Panc1 (cell line): ENCODE results near the gene CPT1B. TPM values are rescaled to one million over a fixed set of nuclear protein-coding genes. Genes with fewer than 3 reads are reported as not detected.

Source experiments
- ATAC-seq: fragments of 200-7000 bp; cut with Tn5 transposase; 2 replicates; pipeline ENCODE4 v1.9.1; 2020; ENCODE audit warnings: mild to moderate bottlenecking, moderate library complexity
- BruUV-seq: library from RNA; stranded (reverse); fragments of 400-500 nt; replicated peaks from 2 replicates; lab custom pipeline; 2021; lab: Mats Ljungman, UMichigan
- CTCF ChIA-PET: fragments of 300-600 bp; sonication (Branson Sonifier 250); formaldehyde crosslinking; loops from one replicate; lab custom pipeline; 2022; ENCODE audit warnings: antibody characterized with exemption; lab: Charles Lee
- POLR2A ChIA-PET: fragments of 300-600 bp; sonication (Branson Sonifier 250); formaldehyde crosslinking; loops from one replicate; lab custom pipeline; 2022; ENCODE audit warnings: antibody characterized with exemption; lab: Charles Lee
- DNase-seq: peaks from one replicate; pipeline ENCODE4 v3.0.0-alpha.2; 2010; ENCODE audit warnings: low read depth, low spot score
- H3K27ac ChIP-seq: 2 replicates; pipeline ENCODE4 v1.5.1; 2011; ENCODE audit warnings: mild to moderate bottlenecking, low read length, inconsistent platforms
- H3K27me3 ChIP-seq: fragments of 200-500 bp; sonication (Bioruptor generic); 2 replicates; pipeline ENCODE4 v1.6.0; 2014; ENCODE audit warnings: low read length, inconsistent platforms; ENCODE audit not compliant: control insufficient read depth, insufficient read depth
- H3K36me3 ChIP-seq: fragments of 200-500 bp; sonication (Bioruptor generic); 2 replicates; pipeline ENCODE4 v1.5.1; 2014; ENCODE audit warnings: inconsistent platforms, mild to moderate bottlenecking, low read length, moderate library complexity; ENCODE audit not compliant: control insufficient read depth, insufficient read depth
- H3K4me1 ChIP-seq: 2 replicates; pipeline ENCODE4 v1.5.1; 2011; ENCODE audit warnings: inconsistent platforms, mild to moderate bottlenecking, low read length, moderate library complexity; ENCODE audit not compliant: control insufficient read depth, insufficient read depth
- H3K4me3 ChIP-seq, 2 experiments: 2 replicates each; pipeline ENCODE4 v1.5.1; 2011 to 2012; ENCODE audit warnings: low read depth in 2 of 2, low read length in 2 of 2, mild to moderate bottlenecking in 2 of 2, inconsistent platforms in 1 of 2, moderate library complexity in 1 of 2
- H3K9me3 ChIP-seq: fragments of 200-500 bp; sonication (Bioruptor generic); 2 replicates; pipeline ENCODE4 v1.5.1; 2014; ENCODE audit warnings: low read depth, mild to moderate bottlenecking, inconsistent platforms, low read length, moderate library complexity; ENCODE audit not compliant: control insufficient read depth, insufficient read depth
- POLR2AphosphoS5 ChIP-seq: IDR thresholded peaks from 2 replicates; pipeline ENCODE4 v1.6.1; 2012; ENCODE audit warnings: mild to moderate bottlenecking, low read depth, low read length, moderate library complexity
- SIN3A ChIP-seq: IDR thresholded peaks from 2 replicates; pipeline ENCODE4 v1.6.1; 2012; ENCODE audit warnings: low read depth, mild to moderate bottlenecking, low read length, moderate library complexity, borderline replicate concordance; ENCODE audit not compliant: insufficient read depth
- TCF7L2 ChIP-seq: IDR thresholded peaks from 2 replicates; pipeline ENCODE4 v1.6.1; 2011; ENCODE audit warnings: mild to moderate bottlenecking, low read depth, low read length, inconsistent platforms
- in situ Hi-C: cut with HindIII; loops from 2 replicates; pipeline ENCODE4 v1.10.0; 2016; ENCODE audit warnings: low sequenced_read_pairs, low pct_unique_long_range_greater_than_20kb
- intact Hi-C: fragments of 100-400 bp; cut with micrococcal nuclease; formaldehyde crosslinking; loops from one replicate; pipeline ENCODE4 v1.10.0; 2022; ENCODE audit not compliant: unreplicated experiment
- total RNA-seq: library from RNA; stranded (reverse); gene quantifications from one replicate; pipeline ENCODE4 v1.2.1, GENCODE V29; 2021; ENCODE audit not compliant: unreplicated experiment
- TF ChIP-seq, protein P1 (sequence below): fragments of 450-650 bp; IDR thresholded peaks from 2 replicates; pipeline ENCODE4 v1.5.1; 2017; ENCODE audit warnings: mild to moderate bottlenecking
- TF ChIP-seq, protein P2 (sequence below), 2 experiments: IDR thresholded peaks; 2 replicates each; pipeline ENCODE4 v1.6.1; 2011 to 2012; ENCODE audit warnings: low read depth in 2 of 2, control low read depth in 1 of 2, low read length in 1 of 2, mild to moderate bottlenecking in 1 of 2, moderate library complexity in 1 of 2; ENCODE audit not compliant: insufficient read depth in 1 of 2

CPT1B gene
- total RNA-seq, 1 experiment from 2014 or later: 18.4 TPM

DNA sequence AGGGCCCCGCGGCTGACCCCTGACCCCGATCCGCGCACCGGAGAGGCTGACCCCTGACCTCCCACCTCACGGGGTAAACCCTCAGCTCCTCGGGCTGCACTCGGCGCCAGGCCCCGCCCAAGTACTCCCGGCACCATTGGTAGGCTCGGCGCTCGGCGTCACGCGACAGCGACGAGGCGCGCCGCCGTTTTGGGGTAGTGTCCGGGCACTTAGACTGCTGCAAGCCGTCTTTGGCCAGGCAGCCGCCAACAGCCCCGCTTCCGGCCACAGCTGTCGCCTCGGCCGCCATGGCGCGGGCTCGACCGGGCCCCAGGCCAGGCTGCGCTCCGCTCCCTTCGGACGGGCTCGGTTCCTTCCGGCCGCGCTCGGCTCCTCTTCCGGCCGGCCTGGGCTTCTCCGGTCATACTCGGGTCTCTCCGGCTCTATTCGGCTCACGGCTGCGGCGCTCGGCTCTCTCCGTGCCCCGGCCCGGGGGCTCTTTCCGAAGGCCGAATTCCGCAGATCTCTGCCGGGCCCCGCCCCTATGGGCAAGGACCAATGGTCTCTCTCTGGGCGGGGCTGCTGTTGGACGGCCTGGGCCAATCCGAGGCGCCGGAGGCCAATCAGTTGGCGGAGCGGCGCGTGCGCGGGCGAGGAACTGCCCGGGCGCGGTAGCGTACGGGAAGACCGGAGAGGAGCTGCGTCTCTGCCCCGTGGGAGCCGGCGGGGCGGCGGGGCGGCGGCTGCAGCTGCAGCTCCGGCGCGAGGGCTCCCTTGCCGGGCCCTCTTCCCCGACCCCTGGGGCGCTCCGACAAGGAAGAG, 4.5 kb upstream of the CPT1B start, which contains the start of gene CHKB:
CHKB (minus strand) TSS at position 357 of the 801 bp plus-strand sequence; CDS start at position 289, 68 bp downstream.
- Histone ChIP-seq H3K27me3 (no peaks in the 10 kb centered on the region), H3K36me3 (no peaks in the 10 kb centered on the region), H3K4me1 (0 out of 2 replicates have a peak, but pooled peaks cover 2% of the 10 kb centered on the region), H3K4me3 (peak within 1 kb of the TSS; percentile 67 to 68), H3K9me3 (no peaks in the 10 kb centered on the region), H3K27ac (peak within 1 kb of the TSS; percentile 86)
- ChIA-PET POLR2A (no interaction called here), CTCF (no interaction called here)
- TF ChIP-seq TCF7L2: no peak
- TF ChIP-seq, protein P1, sequence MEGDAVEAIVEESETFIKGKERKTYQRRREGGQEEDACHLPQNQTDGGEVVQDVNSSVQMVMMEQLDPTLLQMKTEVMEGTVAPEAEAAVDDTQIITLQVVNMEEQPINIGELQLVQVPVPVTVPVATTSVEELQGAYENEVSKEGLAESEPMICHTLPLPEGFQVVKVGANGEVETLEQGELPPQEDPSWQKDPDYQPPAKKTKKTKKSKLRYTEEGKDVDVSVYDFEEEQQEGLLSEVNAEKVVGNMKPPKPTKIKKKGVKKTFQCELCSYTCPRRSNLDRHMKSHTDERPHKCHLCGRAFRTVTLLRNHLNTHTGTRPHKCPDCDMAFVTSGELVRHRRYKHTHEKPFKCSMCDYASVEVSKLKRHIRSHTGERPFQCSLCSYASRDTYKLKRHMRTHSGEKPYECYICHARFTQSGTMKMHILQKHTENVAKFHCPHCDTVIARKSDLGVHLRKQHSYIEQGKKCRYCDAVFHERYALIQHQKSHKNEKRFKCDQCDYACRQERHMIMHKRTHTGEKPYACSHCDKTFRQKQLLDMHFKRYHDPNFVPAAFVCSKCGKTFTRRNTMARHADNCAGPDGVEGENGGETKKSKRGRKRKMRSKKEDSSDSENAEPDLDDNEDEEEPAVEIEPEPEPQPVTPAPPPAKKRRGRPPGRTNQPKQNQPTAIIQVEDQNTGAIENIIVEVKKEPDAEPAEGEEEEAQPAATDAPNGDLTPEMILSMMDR: no peak
- TF ChIP-seq POLR2AphosphoS5: peak; percentile 60; the same call in 1 of the 2 replicates
- TF ChIP-seq SIN3A: no peak
- BruUV-seq: no TSS peak
- peak; percentile 68 for DNase-seq
- peak; percentile 95 for ATAC-seq
- intact Hi-C loops (no loop called here), in situ Hi-C loops (no loop called here)

DNA sequence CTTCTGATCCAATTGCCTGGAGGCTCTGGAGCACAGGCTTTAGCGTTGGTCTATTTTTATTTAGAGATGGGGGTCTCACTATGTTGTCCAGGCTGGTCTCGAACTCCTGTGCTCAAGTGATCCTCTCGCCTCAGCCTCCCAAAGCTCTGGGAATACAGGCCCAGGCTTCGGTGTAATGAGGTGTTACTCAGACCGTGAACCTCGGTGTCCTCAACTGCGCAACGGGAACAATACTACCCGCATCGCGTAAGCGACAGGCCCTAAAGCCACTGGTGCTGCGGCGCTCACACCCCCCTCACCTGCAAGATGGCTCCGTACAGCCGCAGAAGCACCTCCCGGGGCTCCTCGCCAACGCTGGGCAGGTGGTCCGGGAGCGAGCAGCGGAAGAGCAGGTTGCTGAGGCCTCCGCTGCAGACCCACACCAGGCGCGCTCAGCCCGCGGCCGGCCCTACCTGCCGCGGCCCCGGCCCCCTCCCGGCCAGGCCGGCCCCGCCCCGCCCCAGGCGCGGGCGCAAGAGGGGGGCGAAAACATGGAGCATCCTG, 3.8 kb upstream of the CPT1B start:
- H3K27me3 ChIP-seq: no peaks in the 10 kb centered on the region
- DNase-seq: no peak
- 0 out of 2 replicates have a peak, but pooled peaks cover 2% of the 10 kb centered on the region for H3K4me1 ChIP-seq
- in situ Hi-C loops (no loop called here), intact Hi-C loops (no loop called here)
- no peak for ATAC-seq
- H3K27ac ChIP-seq: peak overlapping the region; percentile 86
- H3K9me3 ChIP-seq: no peaks in the 10 kb centered on the region
- ChIA-PET POLR2A (no interaction called here), CTCF (no interaction called here)
- H3K4me3 ChIP-seq: peak overlapping the region; percentile 67 to 68
- BruUV-seq: no TSS peak
- TF ChIP-seq POLR2AphosphoS5: no peak
- TF ChIP-seq, protein P1: no peak
- TF ChIP-seq, protein P2, sequence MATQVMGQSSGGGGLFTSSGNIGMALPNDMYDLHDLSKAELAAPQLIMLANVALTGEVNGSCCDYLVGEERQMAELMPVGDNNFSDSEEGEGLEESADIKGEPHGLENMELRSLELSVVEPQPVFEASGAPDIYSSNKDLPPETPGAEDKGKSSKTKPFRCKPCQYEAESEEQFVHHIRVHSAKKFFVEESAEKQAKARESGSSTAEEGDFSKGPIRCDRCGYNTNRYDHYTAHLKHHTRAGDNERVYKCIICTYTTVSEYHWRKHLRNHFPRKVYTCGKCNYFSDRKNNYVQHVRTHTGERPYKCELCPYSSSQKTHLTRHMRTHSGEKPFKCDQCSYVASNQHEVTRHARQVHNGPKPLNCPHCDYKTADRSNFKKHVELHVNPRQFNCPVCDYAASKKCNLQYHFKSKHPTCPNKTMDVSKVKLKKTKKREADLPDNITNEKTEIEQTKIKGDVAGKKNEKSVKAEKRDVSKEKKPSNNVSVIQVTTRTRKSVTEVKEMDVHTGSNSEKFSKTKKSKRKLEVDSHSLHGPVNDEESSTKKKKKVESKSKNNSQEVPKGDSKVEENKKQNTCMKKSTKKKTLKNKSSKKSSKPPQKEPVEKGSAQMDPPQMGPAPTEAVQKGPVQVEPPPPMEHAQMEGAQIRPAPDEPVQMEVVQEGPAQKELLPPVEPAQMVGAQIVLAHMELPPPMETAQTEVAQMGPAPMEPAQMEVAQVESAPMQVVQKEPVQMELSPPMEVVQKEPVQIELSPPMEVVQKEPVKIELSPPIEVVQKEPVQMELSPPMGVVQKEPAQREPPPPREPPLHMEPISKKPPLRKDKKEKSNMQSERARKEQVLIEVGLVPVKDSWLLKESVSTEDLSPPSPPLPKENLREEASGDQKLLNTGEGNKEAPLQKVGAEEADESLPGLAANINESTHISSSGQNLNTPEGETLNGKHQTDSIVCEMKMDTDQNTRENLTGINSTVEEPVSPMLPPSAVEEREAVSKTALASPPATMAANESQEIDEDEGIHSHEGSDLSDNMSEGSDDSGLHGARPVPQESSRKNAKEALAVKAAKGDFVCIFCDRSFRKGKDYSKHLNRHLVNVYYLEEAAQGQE (IDR thresholded peaks at IDR 0.05; ENCODE audit: insufficient read depth in 1 of 2, low read depth in 2 of 2, low read length in 1 of 2): no peak
- TF ChIP-seq SIN3A: no peak
- TF ChIP-seq TCF7L2: no peak
- no peaks in the 10 kb centered on the region for H3K36me3 ChIP-seq
